Measurements from ENCODE around the gene NCAPG2.

The NCAPG2 gene

GRCh38 chr7:158732494-158733219 lies 28.1 kb upstream of the NCAPG2 start:
- no peak for DNase-seq

GRCh38 chr7:158731761-158732160 lies 27.2 kb upstream of the NCAPG2 start:
- no peak for DNase-seq

- no peak for DNase-seq
Observed at GRCh38 chr7:158730383-158731346, 26.1 kb upstream of the NCAPG2 start.

GRCh38 chr7:158729646-158730382 lies 25.2 kb upstream of the NCAPG2 start:
- DNase-seq: no peak

GRCh38 chr7:158728911-158729645 lies 24.5 kb upstream of the NCAPG2 start:
- DNase-seq: no peak

- DNase-seq: no peak
Observed at GRCh38 chr7:158727690-158728089, 23.1 kb upstream of the NCAPG2 start.

- DNase-seq: no peak
Observed at GRCh38 chr7:158726277-158726807, 21.7 kb upstream of the NCAPG2 start.

- DNase-seq: no peak
Observed at GRCh38 chr7:158725506-158725800, 20.8 kb upstream of the NCAPG2 start.

DNA sequence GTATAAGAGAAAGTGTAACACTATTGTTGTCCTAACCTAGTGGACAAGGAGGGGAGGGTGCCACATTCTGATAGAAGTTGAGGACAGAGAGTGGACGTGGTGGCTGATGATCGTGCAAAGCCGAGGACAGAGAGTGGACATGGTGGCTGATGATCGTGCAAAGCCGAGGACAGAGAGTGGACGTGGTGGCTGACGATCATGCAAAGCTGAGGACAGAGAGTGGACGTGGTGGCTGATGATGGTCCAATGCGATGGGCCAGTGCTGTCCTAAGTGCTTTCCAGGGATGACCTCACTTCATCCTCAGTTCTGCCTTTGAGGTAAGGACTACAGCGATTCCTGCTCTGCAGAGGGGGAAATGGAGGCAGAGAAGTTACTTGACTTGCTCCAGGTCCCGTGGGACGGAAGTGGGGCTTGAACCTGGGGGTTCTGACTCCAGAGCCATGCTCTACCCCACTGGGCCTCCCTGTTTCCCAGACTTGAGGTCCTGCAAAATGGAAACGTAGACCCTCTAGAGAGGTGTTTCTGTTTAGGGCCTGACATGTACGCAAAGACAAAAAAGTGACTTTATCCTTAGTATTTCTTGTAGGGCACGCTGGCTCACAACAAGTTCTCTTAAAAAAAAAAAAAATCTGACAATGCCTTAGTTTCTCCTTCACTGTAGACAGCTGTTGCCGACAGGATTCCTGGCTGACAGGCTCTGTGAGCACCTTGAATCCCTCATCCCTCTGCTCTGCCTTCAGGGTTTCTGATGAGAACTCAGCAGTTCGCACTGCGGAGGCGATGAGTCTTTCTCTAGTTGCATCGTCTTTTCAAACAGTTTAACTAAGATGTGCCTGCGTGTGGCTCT lies 20.3 kb upstream of the NCAPG2 start:
- no peak for DNase-seq

DNA sequence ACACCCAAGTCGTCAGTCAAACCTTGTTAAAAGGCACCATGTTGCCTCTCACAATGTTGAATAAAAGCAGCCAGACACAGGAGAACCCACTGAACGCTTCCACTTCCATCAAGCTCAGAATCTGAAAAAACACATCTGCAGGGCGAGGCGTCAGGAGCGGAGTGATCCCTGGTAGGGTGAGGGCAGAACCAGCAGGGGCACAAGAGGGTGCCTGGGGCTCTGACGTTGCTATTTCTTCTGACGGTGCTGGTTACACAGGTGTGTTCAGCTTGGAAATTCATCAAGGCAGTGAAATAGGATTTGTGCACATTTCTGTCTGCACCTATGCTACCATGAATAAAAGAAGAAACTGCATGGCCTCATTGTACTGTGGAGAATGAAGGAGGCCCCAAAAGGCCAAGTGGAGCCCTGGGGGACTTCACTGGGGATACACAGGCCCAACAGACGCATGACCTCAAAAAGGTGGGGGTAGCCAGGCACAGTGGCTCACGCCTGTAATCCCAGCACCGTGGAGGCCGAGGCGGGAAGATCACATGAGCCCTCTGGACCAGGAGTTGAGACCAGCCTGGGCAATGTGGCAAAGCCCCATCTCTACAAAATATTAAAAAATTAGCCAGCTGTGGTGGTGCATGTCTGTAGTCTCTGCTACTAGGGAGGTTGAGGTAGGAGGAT lies 19.2 kb upstream of the NCAPG2 start:
- DNase-seq: no peak

- no peak for DNase-seq
Observed at GRCh38 chr7:158723266-158723665, 18.7 kb upstream of the NCAPG2 start.

DNA sequence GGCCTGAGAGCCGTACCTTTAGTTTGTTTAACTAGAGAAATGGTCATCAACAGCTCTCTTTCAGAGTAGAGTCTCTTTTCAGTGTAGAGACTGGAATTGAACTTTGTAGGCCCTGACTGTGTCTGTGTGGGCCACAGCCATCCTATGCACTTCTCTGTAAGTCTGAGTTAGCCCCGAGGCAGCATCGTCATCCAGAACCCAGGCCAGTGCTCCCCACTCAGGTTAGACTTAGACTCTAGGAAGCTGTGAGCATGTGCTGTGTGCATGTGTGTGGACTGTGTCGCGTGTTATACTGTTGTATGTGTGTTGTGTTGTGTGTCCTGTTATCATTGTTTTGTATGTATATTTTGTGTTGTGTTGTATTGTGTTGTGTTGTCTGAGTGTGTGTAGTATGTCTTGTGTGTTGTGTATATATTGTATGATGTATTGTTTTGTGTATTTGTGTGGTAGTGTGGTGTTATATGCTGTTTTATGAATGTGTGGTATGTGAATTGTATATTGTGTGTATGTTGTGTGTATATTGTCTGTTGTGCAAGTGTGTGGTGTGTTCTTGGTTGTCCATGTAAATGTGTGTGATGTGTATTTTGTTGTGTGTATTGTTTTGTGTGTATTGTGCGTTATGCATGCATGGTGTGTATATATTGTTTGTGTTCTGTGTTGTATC lies 18.1 kb upstream of the NCAPG2 start:
- no peak for DNase-seq

GRCh38 chr7:158720112-158720511 lies 15.5 kb upstream of the NCAPG2 start:
- no peak for DNase-seq

- no peak for DNase-seq
Observed at GRCh38 chr7:158716802-158717201, 12.2 kb upstream of the NCAPG2 start.

GRCh38 chr7:158710651-158711102 lies 6.1 kb upstream of the NCAPG2 start:
- no peak for DNase-seq

GRCh38 chr7:158707610-158708009 lies 3.0 kb upstream of the NCAPG2 start:
- DNase-seq: no peak

- DNase-seq: no peak
Observed at GRCh38 chr7:158706710-158707590, 2.3 kb upstream of the NCAPG2 start.

DNA sequence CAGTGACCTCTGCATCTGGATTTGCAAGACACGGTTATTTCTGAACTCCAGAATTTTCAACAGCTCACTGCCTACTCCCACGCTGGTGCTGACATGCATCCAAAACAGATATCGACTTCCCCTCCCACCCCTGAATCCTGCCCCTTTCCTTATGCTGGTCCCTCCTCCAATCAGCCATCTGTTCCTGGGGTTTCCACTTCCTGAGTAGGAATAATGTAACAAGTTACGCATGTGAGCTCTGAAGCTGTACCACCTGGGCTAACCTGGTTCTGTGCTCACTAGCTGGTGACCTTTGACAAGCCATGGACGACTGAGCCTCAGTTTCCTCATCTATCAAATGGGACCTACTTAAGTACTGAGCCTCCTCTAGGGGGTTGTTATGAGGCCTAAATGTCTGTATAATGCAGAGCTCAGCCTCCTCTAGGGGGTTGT lies 1.7 kb upstream of the NCAPG2 start:
- DNase-seq: no peak

DNA sequence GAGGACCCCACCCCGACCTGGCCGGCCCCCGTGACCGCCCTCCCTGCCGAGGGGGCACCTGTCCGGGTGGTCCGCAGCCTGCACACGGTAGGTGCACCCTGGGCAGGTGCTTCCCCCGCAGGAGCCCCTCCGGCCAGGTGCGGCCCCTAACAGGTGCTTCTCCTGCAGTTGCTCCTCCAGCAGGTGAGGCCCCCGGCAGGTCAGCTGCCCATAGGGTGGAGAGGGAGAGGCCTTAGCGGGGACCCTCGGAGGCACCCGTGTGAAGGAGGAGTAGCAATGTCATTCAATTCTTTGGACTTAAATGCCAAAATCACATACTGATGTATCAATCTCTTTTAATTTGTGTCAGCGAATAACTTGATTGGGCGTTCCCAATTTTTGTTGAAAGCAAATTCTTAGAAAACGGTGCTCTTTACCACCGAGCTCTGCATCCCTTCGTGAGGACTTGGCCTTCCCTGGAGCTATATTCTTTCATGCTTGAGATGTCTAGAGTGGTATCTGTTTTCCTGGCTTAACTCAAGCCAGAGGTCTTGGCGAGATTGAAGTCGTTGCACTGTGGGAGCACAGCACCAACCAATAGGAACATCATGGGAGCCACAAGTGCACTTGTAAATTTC lies 738 bp upstream of the NCAPG2 start:
- DNase-seq: no peak
